Stimulated activated naive B cell treated with anti-CD40 and anti-IgM and Interleukin-4, amounts not matched to agents 10 μg/mL and 1 μg/mL and 100 μg/mL, for 72 hours (primary cell): Measurements from ENCODE around the gene CATSPERB.
"Not testable (repeated sequence)": the region's sequence is repeated elsewhere in the genome, so short reads cannot be mapped to it uniquely, and the experiment has no call there.

Source experiments
- ATAC-seq, 2 donors: fragments of 150-1000 bp; cut with Tn5 transposase; replicated peaks; 2 replicates each; pipeline ENCODE4 v1.10.0; 2021; ENCODE audit warnings: moderate library complexity in 1 of 2
- DNase-seq: peaks from one replicate; pipeline ENCODE4 v3.0.0; 2021
- H3K27ac Mint-ChIP-seq: one replicate; pipeline ENCODE4 v1.8.0; 2022; ENCODE audit warnings: mild to moderate bottlenecking, mixed read lengths
- H3K27me3 Mint-ChIP-seq, 2 donors: one replicate each; pipeline ENCODE4 v1.8.0; 2022; ENCODE audit warnings: mixed read lengths in 2 of 2
- H3K36me3 Mint-ChIP-seq, 2 donors: one replicate each; pipeline ENCODE4 v1.8.0; 2022; ENCODE audit warnings: mixed read lengths in 2 of 2, mild to moderate bottlenecking in 1 of 2
- H3K4me1 Mint-ChIP-seq, 2 donors: one replicate each; pipeline ENCODE4 v1.8.0; 2022; ENCODE audit warnings: mixed read lengths in 2 of 2, mild to moderate bottlenecking in 1 of 2
- H3K4me3 Mint-ChIP-seq, 2 donors: one replicate each; pipeline ENCODE4 v1.8.0; 2022; ENCODE audit warnings: mild to moderate bottlenecking in 2 of 2, mixed read lengths in 2 of 2, moderate library complexity in 1 of 2
- H3K9me3 Mint-ChIP-seq, 2 donors: one replicate each; pipeline ENCODE4 v1.8.0; 2022; ENCODE audit warnings: mixed read lengths in 2 of 2, mild to moderate bottlenecking in 1 of 2

The CATSPERB gene

GRCh38 chr14:91607322-91608047, 124.4 kb downstream of the CATSPERB start:
- Mint-ChIP-seq H3K27me3 (peaks cover 21 to 25% of the 10 kb centered on the region in 2 donors), H3K9me3 (no peaks in the 10 kb centered on the region), H3K27ac (peak overlapping the region; percentile 48), H3K4me1 (peaks cover 7 to 10% of the 10 kb centered on the region in 2 donors), H3K36me3 (peaks cover 0 to 1% of the 10 kb centered on the region in 2 donors), H3K4me3 (peak overlapping the region in 1 of 2 donors; percentile 50)
- no peak for DNase-seq
- peak in 1 of 2 donors; percentile 21 for ATAC-seq

- H3K4me3 Mint-ChIP-seq: peak overlapping the region in 1 of 2 donors; percentile 50
- ATAC-seq (peak; percentile 48 to 77), DNase-seq (no peak)
- peaks cover 0 to 1% of the 10 kb centered on the region in 2 donors for H3K36me3 Mint-ChIP-seq
- H3K9me3 Mint-ChIP-seq: no peaks in the 10 kb centered on the region
- H3K27ac Mint-ChIP-seq: peak overlapping the region; percentile 48
- peaks cover 21 to 25% of the 10 kb centered on the region in 2 donors for H3K27me3 Mint-ChIP-seq
- H3K4me1 Mint-ChIP-seq: peaks cover 7 to 10% of the 10 kb centered on the region in 2 donors
Measured at GRCh38 chr14:91606851-91607250, 125.0 kb downstream of the CATSPERB start.

GRCh38 chr14:91604611-91605010, 127.3 kb downstream of the CATSPERB start:
- not testable (repeated sequence) for ATAC-seq
- H3K4me1 Mint-ChIP-seq: peaks cover 7 to 10% of the 10 kb centered on the region in 2 donors

GRCh38 chr14:91599994-91600393, 131.9 kb downstream of the CATSPERB start:
- peaks cover 14 to 16% of the 10 kb centered on the region in 2 donors for H3K27me3 Mint-ChIP-seq
- no peak overlapping the region for H3K4me3 Mint-ChIP-seq
- ATAC-seq: no peak
- no peaks in the 10 kb centered on the region for H3K4me1 Mint-ChIP-seq
- no peak overlapping the region for H3K27ac Mint-ChIP-seq
- peaks cover 0 to 1% of the 10 kb centered on the region in 2 donors for H3K36me3 Mint-ChIP-seq
- DNase-seq: no peak
- peaks cover 0 to 3% of the 10 kb centered on the region in 2 donors for H3K9me3 Mint-ChIP-seq

More at GRCh38 chr14:91604611-91605010, 127.3 kb downstream of the CATSPERB start:
- not testable (repeated sequence) for H3K4me3 Mint-ChIP-seq, DNase-seq, H3K36me3 Mint-ChIP-seq, H3K27ac Mint-ChIP-seq, H3K9me3 Mint-ChIP-seq
- H3K27me3 Mint-ChIP-seq: peaks cover 21 to 25% of the 10 kb centered on the region in 2 donors

- ATAC-seq (no peak), DNase-seq (no peak)
- H3K4me3 Mint-ChIP-seq: no peak overlapping the region
Measured at GRCh38 chr14:91595736-91596135, 136.2 kb downstream of the CATSPERB start.

GRCh38 chr14:91593957-91594356, 137.9 kb downstream of the CATSPERB start:
- H3K36me3 Mint-ChIP-seq, DNase-seq, ATAC-seq: not testable (repeated sequence)

More at GRCh38 chr14:91595736-91596135, 136.2 kb downstream of the CATSPERB start:
- Mint-ChIP-seq H3K4me1 (no peaks in the 10 kb centered on the region), H3K27ac (no peak overlapping the region), H3K9me3 (peaks cover 0 to 8% of the 10 kb centered on the region in 2 donors), H3K27me3 (peaks cover 0 to 9% of the 10 kb centered on the region in 2 donors), H3K36me3 (no peaks in the 10 kb centered on the region)

GRCh38 chr14:91586410-91586809, 145.5 kb downstream of the CATSPERB start:
- ATAC-seq (no peak), DNase-seq (no peak)
- Mint-ChIP-seq H3K27me3 (peaks cover 28 to 34% of the 10 kb centered on the region in 2 donors), H3K36me3 (peaks cover 7 to 12% of the 10 kb centered on the region in 2 donors), H3K4me1 (no peaks in the 10 kb centered on the region), H3K4me3 (no peak overlapping the region), H3K27ac (no peak overlapping the region), H3K9me3 (peaks cover 15 to 16% of the 10 kb centered on the region in 2 donors)

More at GRCh38 chr14:91593957-91594356, 137.9 kb downstream of the CATSPERB start:
- H3K9me3 Mint-ChIP-seq, H3K4me1 Mint-ChIP-seq, H3K4me3 Mint-ChIP-seq, H3K27ac Mint-ChIP-seq, H3K27me3 Mint-ChIP-seq: not testable (repeated sequence)

- no peak overlapping the region for H3K27ac Mint-ChIP-seq
- peaks cover 15 to 16% of the 10 kb centered on the region in 2 donors for H3K9me3 Mint-ChIP-seq
- peaks cover 7 to 12% of the 10 kb centered on the region in 2 donors for H3K36me3 Mint-ChIP-seq
- ATAC-seq: no peak
- DNase-seq: no peak
- no peak overlapping the region for H3K4me3 Mint-ChIP-seq
- H3K4me1 Mint-ChIP-seq: no peaks in the 10 kb centered on the region
- H3K27me3 Mint-ChIP-seq: peaks cover 32 to 36% of the 10 kb centered on the region in 2 donors
Measured at GRCh38 chr14:91585856-91586255, 146.0 kb downstream of the CATSPERB start.

GRCh38 chr14:91582761-91583160, 149.1 kb downstream of the CATSPERB start:
- Mint-ChIP-seq H3K27me3 (peaks cover 41 to 56% of the 10 kb centered on the region in 2 donors), H3K36me3 (peaks cover 7 to 12% of the 10 kb centered on the region in 2 donors), H3K9me3 (peaks cover 15 to 16% of the 10 kb centered on the region in 2 donors), H3K27ac (no peak overlapping the region), H3K4me1 (no peaks in the 10 kb centered on the region), H3K4me3 (no peak overlapping the region)
- DNase-seq (no peak), ATAC-seq (no peak)

GRCh38 chr14:91580876-91581577, 150.9 kb downstream of the CATSPERB start:
- H3K4me1 Mint-ChIP-seq: no peaks in the 10 kb centered on the region
- no peak overlapping the region for H3K4me3 Mint-ChIP-seq

GRCh38 chr14:91577632-91578233, 154.2 kb downstream of the CATSPERB start:
- Mint-ChIP-seq H3K27me3 (peaks cover 43 to 59% of the 10 kb centered on the region in 2 donors), H3K4me1 (peaks cover 14 to 19% of the 10 kb centered on the region in 2 donors), H3K27ac (no peak overlapping the region), H3K4me3 (no peak overlapping the region), H3K36me3 (peaks cover 0 to 3% of the 10 kb centered on the region in 2 donors), H3K9me3 (peaks cover 0 to 2% of the 10 kb centered on the region in 2 donors)
- ATAC-seq: no peak
- no peak for DNase-seq

More at GRCh38 chr14:91580876-91581577, 150.9 kb downstream of the CATSPERB start:
- DNase-seq (no peak), ATAC-seq (no peak)
- Mint-ChIP-seq H3K27me3 (peaks cover 40 to 51% of the 10 kb centered on the region in 2 donors), H3K9me3 (peaks cover 10 to 12% of the 10 kb centered on the region in 2 donors), H3K27ac (no peak overlapping the region), H3K36me3 (peaks cover 4 to 12% of the 10 kb centered on the region in 2 donors)

GRCh38 chr14:91575469-91576208, 156.2 kb downstream of the CATSPERB start:
- Mint-ChIP-seq H3K9me3 (peaks cover 0 to 2% of the 10 kb centered on the region in 2 donors), H3K4me1 (peaks cover 14 to 19% of the 10 kb centered on the region in 2 donors), H3K27me3 (peaks cover 32 to 56% of the 10 kb centered on the region in 2 donors), H3K36me3 (peaks cover 0 to 3% of the 10 kb centered on the region in 2 donors), H3K4me3 (no peak overlapping the region), H3K27ac (no peak overlapping the region)
- DNase-seq (no peak), ATAC-seq (no peak)
